NCI-H2196 treated with DMSO at 0.1 percent for 48 hours (cell line): ENCODE data around the gene TBC1D30.
"Not testable (repeated sequence)": the region's sequence is repeated elsewhere in the genome, so short reads cannot be mapped to it uniquely, and the experiment has no call there.

Experiments used
- DNase-seq: peaks from one replicate; lab custom pipeline; 2025; ENCODE audit not compliant: unreplicated experiment; lab: John Stamatoyannopoulos, UW

The TBC1D30 gene

DNA sequence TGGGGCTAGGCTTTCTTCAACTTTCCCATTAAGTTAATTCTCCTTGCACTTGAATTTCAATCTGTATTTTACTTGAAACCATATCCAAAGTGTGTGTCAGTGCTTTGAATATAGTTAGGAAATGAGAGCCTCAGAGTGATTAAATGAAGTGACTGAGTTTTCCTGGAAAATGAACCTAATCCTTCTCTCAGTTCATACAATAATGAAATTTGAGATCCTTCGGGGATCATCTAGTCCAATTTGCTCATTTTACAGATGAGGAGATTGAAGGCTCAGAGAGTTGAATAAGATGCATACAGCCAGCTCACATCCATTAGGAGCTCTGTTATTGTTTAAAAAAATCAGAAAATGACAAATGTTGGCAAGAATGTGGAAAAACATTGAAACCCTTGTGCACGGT, 18.3 kb upstream of the TBC1D30 start:
- no peak for DNase-seq

DNA sequence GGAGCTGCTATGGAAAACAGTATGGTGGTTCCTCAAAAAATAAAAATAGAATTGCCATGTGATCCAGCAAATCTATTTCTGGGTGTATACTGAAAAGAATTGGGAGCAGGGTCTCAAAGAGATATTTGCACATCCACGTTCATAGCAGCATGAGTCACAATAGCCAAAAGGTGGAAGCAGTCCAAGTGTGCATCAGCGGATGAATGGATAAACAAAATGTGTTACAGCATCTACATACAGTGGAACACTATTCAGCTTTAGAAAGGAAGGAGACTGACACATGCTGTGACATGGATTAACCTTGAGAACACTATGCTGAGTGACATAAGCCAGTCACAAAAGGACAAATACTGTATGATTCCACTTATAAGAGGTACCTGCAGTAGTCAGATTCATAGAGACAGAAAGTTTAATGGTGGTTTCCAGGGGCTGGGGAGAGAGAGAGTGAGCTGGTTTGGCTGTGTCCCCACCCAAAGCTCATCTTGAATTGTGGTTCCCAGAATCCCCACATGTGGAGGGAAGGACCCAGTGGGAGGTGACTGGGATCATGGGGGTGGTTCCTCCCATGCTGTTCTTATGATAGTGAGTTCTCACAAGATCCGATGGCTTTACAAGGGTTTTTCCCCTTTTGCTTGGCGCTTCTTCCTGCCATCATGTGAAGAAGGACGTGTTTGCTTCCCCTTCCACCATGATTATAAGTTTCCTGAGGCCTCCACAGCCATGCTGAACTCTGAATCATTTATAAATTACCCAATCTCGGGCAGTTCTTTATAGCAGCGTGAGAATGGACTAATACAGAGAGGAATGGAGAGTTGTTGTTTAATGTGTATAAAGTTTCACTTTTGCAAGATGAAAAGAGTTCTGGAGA, 17.6 kb upstream of the TBC1D30 start:
- DNase-seq: no peak

DNA sequence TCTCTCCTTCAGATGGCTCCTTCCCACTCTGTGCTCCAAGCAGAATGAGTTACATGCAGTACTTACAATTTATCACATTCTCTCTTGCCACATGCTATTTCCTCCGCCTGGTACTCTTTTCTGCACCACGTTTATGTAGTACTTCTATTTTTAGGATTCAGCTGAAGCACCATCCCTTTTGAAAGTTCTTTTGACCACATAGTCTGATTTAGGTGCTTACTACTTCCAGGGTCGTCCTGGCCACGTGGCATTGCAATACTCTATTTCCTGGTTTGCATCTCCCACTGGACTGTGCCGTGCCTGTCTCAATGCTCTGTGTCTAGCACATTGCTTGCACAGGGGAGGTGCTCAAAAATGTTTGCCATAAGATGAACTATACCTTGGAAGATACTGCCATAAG, 16.3 kb upstream of the TBC1D30 start:
- no peak for DNase-seq

DNA sequence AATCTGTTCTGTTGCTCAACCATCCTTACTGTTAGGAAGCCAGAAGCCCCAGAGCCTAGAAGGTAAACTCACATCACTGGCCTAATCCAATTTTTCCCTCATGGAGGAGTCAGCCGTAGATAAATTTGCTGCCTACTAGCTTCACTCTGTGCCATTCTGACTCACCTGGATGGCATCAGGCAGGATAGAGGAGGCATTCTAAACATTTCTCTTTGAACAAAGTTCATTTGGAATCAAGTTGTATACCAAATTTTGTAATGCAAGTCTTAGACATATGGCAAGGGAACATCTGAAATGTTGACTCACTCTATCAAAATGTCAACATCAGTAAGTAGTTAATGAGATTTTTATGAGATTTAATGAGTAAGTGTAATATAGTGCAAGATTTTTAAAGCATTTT, 13.6 kb upstream of the TBC1D30 start:
- no peak for DNase-seq

DNA sequence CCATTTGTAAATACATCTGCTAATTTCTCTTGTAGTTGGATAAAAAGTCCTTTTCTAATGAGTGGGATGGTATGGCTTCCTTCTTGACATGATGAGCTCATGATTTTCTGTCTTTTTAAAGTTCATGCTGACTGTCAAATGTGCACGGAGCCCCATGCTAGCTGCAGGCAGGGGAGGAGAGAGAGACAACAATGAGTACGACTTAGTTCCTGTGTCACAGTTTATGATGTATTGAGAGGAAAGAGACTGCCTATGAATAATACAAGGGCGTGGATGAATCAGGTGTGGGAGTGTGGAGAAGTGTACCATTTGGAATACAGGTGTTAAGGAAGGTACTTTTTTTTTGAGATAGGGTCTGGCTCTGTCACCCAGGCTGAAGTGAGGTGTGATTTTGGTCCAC, 10.7 kb upstream of the TBC1D30 start:
- no peak for DNase-seq

DNA sequence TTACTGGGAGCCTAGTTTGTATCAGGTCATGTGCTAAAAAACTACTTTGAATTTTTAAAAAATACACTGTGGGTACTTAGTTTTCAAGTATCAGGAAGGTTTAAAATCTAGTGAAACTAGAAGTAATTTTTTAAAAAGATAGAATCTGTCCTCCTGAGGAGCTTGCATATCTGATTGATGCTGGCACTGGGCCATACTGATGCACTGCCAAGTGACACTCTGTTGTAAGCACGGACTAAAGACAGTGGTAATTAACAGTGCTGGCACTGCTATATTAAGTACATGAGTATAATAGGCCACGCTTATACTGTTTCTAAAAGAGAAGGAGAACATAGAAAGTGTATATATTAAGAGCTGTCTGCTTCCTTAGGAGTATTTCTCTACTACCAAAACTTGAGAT, 10.0 kb upstream of the TBC1D30 start:
- DNase-seq: no peak

DNA sequence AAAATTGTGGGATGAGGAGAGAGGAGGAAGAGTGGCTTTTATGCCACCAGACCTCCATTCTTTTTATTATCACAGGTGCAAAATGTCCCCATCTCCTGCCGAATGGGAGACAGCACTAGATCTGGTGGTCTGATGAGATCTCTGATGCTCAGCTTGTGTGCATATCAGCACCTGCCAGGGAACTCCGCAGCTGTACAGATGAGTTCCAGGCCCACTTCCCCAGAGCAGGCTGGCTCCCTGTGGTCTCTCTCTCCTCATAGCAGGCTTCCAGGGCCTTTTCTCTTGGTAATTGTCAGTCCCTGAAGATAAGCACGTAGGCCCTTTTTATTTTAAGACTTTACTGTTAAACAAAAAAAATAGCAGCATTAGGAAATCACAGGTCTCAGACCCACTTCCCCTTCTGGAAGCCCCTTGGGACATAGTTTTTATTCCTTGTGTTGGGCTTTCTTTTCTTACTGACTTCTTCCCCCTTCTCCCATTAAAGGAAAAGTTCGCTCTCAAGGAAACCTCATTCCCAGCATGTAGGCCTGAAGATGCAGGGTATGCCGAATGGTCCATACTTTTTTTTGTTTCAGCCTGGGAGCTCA, 4.5 kb upstream of the TBC1D30 start:
- no peak for DNase-seq

DNA sequence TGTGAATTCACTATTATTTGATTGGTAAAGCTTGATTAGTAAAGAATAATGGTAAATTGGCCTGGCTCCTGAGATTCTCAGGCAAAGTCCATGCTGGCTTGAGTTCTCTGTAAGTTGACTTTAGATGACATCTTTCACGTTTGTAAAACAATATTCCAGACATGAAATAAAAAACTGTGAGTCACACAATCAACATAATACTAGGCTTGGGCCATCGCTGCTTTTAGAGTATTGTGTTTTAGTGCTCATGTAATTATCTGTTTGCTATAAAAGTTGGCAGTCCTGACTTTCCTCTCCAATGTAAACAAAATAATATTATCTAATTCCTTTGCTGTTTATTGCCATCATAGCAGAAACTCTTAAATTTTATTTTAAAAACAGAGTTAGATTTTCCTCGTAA, 3.9 kb upstream of the TBC1D30 start:
- no peak for DNase-seq

DNA sequence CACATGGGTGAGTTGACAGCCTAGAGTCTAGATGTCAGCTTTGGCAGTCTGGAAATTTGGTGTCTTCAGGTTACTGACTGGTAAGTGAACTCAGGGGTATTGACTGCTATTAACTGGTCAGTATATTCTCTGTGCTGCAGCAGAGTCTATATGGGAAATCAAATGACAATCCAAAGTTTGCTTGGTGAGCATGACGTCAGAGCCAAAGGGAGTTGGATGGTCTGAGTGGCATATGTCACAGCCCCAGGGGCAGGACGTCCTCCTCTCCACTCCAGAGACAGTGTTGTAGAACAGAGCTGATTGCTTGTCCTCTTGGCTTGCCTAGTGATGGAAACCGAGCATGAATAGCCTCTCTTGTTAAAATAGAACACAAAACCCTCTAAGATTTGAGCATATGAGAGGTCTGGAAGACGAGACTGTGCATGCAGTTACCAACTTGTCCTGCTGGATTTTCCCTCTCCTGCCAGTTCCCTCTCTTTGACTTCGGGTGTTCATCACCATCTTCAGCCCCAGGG, 3.3 kb upstream of the TBC1D30 start:
- no peak for DNase-seq

DNA sequence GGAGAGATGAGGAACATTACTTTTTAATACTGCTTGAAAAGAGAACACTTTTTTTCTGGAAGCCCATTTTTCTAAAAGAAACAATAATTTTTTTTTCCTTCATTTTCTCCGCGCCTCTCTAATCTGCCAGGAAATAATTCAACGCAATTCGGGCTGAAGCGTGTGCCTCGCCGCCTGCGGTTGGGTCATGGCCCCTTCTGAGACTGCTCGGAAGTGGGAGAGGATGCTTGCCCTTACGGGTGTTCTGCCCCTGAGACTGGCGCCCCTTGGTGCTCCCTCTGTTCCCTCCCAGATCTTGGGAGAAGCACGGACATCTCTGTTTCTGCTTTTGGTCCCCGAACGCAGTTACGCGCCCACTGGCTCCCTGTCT, 332 bp upstream of the TBC1D30 start:
- no peak for DNase-seq

DNA sequence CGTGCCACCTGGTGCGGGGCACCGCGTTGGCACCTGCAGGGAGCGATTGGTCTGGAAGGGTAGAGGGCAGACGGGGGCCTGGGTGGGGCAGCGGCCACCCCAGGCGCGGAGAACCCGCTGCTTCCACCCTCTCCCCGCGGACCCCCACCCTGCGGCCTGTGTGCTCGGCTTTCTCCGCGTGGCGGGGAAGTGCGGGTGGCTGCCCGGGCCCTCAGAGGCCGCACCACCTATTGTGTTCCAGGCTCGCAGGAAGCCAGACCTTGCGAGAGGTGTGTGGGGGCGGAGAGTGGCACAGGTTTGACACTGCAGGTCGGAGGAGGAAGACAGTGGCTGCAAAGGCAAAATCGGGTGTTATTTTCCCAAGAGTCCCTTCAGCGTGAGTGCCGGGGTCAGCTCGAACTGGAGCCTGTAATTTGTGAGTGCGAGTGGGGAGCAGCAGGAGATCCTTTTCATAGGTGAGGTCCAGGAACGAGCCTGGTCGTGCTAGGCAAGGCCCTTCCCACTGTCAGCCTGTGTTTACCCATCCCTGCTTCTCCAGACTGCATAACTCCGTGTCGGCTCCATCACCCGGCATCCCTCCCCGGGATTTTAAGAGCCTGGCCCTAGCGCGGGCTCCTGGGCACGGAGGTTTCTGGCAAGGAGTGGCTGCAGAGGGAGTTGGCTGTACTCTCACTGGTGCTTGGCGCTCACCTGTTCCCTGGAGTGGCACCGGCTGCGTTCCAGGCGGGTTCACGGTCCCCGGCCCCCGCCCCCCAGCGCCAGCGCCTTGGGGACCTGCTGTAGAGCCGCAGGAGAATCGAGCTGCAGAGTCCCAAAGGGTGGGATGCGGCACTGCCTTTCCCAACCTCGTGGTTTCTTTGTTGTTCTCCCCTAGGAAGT, 935 bp downstream of the TBC1D30 start:
- no peak for DNase-seq

DNA sequence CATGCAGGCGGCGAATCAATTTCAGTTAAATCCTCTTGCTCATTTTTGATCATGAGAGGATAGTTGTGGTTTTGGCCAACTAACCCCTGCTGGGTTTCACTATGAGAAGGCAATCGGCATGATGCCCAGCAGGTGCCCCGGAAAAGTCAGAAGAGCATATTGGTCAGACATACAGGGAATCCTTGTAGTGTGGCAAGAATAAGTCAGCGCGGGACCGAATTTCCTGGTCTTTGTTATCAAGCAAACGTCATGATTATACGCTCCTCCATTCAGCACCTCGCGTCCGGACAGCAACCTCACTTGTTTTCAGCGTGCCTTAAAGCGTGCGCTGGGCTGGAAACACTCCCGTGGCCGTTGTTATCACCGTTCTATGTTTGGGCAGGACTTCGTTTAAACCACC, 1.8 kb downstream of the TBC1D30 start:
- DNase-seq: peak; percentile 55

DNA sequence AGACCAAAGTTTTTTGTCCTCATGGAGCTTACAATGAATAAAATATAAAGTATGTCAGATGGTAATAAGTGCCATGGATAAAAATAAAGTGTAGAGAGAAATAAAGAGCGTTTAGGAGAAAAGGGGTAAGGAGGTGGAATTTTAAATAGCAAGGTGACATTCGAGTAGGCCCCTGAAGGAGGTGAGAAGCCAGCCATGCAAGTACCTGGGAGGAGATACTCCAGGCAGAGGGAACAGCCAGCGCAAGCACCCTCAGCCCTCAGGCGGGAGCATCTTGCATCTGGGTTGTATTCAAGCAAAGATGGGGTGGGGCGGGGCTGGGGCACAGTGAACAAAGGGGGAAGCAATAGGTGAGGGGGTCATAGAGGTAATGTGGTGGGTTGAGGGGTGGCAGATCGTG, 4.3 kb downstream of the TBC1D30 start:
- DNase-seq: no peak

DNA sequence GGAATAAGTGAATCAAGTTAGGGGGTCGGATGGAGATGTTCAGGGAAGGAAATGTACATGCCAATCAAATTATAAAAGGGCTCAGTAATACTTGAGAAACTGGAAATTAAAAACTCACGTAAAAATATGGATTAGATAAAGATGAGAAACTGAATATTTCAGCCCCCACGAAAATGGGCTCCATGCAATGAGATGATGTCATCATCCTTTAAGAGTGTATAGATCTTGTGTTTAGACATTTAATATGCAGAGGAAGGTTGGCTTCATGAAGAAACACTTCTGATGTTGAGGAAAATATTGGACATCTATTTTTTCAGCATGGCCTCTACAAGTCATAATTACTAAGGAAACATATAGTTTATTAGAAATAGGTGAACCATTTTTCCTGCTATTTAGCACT, 9.5 kb downstream of the TBC1D30 start:
- DNase-seq: no peak

DNA sequence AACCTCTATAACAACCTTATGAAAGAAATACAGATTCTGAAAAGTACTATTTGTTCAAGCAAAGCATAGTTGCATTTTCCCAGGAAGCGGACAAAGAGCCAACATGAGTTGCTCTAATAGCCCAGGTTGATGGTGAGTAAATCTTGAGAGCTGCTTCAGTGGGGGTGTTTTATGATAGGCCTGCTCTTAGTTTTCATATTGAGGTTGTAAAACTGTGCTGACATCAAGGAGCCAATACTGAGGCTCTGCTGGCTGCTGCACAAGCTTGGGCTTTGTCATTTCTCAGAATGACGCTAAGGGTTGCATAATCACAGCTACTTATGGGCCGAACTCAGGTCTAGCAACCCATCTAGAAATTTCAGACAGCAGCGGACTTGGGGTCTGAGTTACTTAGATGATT, 11.5 kb downstream of the TBC1D30 start:
- no peak for DNase-seq

DNA sequence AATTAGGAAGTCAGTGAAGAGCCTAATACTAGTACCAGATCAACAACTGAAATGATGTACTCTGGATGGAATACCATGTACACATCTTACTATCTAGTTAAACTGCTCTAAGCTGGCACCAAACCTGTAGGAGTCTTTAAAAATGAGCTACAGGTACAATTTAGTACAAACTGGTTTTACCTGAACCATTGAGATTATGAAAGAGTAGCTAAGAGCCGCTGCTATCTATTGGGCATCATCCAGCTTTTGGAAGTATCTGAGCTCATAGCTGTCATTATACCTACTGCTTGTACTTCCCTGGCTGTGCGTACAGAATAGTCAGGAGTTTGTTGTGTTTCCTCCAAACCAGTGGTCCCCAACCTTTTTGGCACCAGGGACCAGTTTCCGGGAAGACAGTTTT, 12.4 kb downstream of the TBC1D30 start:
- DNase-seq: no peak

DNA sequence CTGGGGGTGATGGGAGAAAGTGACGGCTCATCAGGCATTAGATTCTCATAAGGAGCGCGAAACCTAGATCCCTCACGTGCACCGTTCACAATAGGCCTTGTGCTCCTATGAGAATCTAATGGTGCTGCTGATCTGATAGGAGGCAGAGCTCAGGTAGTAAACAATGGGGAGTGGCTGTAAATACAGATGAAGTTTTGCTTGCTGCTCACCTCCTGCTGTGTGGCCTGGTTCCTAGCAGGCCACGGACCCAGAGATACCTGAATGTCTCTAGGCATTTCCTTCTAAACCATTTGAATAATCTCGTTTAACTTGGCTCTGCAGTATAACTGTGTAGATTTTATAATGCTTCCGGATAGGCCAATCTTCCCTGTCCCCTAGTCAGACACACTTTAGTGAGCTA, 13.0 kb downstream of the TBC1D30 start:
- DNase-seq: no peak

DNA sequence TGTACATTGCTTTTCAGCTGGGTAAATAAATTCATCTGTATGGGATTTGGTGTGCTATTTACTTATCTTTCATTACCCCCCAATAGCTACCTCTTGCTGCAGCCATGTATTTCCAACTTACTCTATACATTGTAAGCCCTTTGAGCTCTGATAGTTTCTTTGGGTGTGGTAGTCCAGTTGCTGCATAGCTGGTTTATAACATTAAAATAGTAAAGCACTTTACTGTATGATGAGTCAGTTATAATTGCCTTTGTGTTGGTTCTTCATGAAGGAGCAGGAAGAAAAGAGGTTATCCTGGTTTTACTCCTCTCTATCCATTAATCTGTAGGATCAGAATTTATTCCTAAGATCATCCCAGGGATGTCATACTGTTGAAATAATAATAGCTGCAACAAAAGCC, 15.7 kb downstream of the TBC1D30 start:
- no peak for DNase-seq

DNA sequence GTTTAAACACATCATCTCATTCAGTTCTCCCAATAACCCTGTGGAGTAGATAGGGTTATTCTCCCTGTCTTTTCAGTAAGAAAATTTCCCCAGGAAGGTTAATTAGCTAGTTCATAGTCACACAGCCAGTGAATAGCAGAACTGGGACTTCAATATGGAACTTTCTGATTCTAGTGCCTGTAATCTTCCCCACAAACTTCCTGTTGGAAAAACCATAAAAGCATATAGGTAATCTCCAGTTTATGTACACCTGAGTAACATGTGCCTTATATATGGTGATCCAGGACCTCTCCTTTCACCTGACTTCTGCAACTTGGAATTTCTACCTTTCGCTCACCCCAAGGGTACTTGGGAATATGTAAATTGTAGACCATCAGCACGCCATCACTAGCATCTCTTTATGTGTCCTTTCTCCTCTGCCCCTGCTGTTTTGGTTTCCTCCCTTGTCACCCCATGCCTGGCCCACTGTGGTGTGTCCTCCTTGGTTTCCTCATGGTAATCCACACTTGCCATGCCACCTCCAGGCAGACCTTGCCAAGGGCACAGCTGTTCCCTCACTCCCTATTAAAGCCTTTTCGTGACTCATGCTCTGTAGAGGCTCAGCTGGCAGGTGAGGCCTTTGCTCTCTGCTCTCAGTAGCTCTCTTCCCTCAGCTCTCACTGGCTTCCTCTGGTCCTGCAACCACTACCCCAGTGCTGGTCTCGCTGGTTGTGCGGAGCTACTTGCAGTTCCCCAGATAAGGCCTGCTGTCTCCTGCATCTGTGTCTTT, 16.7 kb downstream of the TBC1D30 start:
- DNase-seq: no peak

DNA sequence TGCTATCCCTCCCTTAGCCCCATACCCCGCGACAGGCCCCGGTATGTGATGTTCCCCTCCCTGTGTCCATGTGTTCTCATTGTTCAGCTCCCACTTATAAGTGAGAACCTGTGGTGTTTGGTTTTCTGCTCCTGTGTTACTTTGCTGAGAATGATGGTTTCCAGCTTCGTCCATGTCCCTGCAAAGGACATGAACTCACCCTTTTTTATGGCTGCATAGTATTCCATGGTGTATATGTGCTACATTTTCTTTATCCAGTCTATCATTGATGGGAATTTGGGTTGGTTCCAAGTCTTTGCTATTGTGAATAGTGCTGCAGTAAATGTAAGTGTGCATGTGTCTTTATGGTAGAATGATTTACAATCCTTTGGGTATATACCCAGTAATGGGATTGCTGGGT, 24.0 kb downstream of the TBC1D30 start:
- DNase-seq: not testable (repeated sequence)
